Renal pelvis (tissue), 4 donors: ENCODE results near the gene KRT14. TPM values are rescaled to one million over a fixed set of nuclear protein-coding genes. Genes with fewer than 3 reads are reported as not detected.
"Not testable (repeated sequence)": the region's sequence is repeated elsewhere in the genome, so short reads cannot be mapped to it uniquely, and the experiment has no call there.

Experiments
- DNase-seq: peaks from one replicate; pipeline ENCODE4 v3.0.0-alpha.2; 2013
- polyA plus RNA-seq, 3 donors: library from polyadenylated mRNA; unstranded; fragments of 120-200 nt; gene quantifications; one replicate each; pipeline ENCODE4 v1.2.1, GENCODE V29; 2013; ENCODE audit not compliant: insufficient read length in 3 of 3

The KRT14 gene
- polyA plus RNA-seq, 3 donors: 0.31 to 0.36 TPM; not detected in 1

DNA sequence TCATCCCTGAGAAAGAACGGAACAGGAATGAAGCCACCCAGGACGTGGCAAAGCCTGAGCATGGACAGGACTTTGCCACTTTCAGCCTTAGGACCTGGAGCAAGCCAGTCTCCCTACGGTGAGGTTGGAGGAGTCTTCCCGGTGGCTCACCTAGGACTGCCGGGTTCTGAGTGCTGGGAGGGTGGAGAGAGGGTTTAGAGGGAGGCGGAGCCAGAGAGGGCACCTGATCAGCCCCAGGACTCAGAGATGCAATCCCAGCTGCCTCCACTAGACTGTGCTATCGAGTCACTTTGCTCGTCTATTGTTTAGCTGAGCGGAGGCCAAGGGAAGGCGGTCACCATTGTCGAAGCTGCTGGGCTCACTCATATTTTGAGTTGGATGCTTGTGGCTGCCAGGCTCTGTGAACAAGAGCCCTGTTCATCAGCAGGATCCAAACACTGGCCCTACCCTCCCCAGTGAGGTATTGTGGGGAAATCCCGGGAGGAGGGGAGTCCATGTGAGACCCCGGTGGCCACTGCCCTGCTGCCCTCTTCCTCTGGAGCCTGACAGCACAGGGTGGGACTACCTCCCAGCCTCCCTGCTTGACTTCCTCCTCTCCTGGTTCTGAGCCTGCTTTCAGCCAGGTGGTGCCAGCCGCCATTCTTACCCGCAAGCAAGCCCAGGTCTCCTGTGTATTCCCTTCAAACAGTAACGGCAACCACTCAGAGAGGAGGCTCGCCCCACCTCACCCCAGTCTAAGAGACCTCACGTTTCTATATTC is 7.0 kb downstream of the KRT14 start:
- DNase-seq: peak; percentile 89

DNA sequence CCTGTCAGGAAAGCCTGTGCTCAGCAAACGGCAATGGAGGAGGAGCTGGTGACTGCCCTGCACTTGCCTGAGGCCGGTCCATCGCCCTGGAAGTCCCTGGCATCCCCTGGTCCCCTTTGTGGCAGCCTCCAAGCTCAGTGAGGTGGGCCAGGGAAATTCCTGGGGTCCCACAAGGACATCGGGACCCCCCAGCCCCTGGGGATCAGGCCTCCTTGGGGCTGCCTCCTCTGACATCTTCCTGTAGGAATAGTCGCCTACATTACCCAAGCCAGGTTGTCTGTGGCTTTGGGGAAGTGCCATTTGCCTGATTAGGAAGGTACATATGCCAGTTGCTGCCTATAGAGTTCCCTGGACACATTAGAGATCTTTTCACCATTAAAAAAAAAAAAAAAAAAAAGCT is 7.7 kb downstream of the KRT14 start:
- DNase-seq: no peak

DNA sequence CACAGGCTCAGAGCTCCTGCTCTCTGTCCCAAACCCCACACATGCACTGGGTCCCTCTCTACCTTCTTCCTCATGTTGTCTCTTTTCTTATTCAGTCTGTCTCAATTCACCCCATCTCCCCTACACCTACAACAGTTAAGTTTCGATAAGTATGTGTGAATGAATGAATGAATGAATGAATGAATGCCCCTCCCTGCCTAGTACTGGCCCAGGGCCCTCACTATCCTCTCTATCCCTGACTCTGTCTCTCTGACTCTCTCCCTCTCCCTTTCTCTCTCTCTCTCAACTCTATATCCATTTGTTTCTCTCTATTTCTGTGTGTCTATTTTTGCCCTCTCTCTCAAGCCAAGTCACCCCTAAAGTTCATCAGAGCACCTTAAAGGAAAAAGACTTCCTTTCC is 8.2 kb downstream of the KRT14 start:
- no peak for DNase-seq

DNA sequence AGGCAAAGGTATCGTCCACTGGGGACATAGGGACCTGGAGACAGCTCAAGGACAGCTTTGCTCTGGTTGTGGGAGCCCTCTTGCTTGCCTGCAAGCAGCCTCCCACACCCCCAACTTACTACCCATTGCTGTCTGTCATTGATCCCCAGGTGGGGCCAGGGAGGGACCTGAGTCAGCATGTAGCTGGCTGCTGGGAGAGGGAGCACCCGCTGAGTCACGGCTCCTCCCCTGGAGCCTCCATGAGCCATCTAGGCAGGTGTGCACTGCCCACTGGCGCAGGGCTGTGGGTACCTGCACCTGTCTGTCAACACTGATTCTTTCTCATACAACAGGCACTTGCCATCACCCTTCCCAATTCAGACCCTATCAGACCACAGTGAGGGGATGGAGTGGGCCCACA is 10.0 kb downstream of the KRT14 start:
- not testable (repeated sequence) for DNase-seq

DNA sequence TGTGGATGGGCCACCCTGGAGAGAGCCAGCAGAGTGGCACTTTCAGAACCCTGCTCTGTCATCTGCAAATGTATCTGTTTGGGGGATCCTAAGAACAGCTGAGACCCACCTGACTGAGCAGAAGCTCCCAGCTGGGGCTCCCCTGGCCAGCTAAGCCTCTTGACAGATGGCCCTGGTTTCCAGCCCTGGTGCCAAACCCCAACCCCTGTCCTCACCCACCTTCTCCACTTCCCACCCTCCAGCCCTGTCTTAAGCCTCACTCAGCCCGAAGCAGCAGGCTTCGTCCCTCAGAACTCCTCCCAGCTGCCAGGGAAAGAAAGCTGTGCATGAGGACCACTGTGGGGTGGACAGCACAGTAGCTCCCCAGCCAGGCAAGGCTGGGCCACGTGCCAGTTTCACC is 11.4 kb downstream of the KRT14 start:
- DNase-seq: no peak

DNA sequence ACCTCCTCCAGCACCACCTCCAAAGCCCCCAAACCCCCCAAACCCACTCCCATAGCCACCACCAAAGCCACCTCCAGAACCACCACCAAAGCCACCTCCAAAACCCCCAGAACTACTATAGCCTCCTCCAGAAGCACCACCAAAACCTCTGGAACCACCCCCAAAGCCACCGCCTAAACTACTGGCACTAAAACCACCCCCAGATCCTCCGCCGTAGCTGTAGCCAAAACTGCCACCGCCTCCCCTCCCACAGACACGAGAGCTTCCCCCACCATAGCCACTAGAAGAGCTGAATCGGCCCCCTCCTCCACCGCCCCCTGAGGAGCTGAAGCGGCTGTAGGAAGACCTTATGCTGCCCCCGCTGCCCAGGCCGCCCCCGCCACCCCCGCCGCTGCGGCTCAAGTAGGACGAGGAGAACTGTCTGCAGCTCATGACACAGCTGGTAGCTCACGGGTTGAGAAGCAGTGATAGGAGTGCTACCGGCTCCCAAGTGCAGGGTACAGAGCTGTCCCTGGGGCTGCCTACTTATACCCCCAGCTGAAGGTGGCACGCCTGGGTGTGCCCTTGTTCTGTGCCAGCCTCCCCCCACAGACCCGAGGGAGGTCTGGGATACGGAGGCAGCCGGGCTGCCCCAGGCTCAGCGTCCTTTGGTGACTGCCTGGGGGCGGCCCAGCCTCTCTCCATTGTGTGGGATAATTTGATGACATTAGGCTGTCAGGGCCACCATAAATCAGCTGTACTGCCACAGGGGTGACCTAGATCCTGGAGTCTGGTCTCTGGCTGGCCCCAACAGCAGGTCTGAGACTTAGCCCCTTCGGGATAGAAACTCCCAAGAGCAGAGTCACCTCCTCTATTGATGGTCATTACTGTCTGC is 14.9 kb downstream of the KRT14 start, which contains the start of gene KRT9:
TSS of gene KRT9 (minus strand) at position 499 of the 874 bp plus-strand sequence. CDS start at position 432, 67 bp downstream.
- DNase-seq: peak; percentile 14

DNA sequence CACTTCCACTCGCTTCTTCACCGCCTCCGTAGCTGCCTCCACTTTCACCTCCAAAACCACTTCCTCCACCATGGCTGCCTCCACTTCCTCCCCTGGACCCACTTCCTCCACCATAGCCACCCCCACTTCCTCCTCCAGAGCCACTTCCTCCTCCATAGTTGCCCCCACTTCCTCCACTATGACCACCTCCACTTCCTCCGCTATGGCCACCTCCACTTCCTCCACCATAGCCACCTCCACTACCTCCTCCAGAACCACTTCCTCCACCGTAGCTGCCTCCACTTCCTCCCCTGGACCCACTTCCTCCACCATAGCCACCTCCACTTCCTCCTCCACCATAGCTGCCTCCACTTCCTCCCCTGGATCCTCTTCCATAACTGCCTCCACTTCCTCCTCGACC is 19.4 kb downstream of the KRT14 start:
- no peak for DNase-seq

DNA sequence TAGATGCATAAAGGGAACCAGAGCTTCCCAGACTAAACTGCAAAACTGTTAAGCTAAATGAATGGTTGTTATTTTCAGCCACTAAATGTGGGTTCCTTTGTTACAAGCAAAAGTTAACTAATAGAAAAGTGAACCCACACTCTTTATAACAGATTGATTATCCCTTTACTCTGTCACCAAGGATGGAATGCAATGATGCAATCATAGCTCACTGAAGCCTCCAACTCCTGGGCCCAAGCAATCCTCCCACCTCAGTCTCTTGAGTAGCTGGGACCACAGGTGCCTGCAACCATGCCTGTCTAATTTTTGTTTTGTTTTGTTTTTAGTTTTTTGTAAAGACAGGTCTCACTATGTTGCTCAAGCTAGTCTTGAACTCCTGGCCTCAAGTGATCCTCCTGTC is 21.4 kb downstream of the KRT14 start:
- DNase-seq: no peak

DNA sequence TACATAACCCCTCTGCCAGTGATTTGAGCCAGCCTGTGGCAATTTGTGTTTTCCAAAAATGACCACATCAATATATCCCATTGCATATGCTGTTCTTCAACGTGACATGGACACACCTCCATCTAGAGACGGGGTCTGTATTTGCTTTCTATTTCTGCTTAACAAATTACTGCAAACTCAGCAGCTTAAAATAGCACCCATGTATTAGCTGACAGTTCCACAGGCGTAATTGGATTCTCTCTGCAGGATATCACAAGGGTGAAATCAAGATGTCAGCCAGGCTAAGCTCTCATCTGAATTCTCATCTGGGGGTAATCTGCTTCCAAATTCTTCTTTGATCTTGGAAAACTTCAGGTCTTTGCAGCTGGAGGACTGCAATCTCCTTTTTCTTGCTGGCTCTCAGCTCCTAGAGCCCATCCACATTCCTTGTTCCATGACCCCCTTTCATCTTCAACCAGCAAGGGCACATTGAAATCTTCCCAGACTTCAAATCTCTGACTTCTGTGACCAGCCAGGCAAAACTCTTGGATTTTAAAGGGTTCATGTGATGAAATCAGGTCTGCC is 23.0 kb downstream of the KRT14 start:
- no peak for DNase-seq

DNA sequence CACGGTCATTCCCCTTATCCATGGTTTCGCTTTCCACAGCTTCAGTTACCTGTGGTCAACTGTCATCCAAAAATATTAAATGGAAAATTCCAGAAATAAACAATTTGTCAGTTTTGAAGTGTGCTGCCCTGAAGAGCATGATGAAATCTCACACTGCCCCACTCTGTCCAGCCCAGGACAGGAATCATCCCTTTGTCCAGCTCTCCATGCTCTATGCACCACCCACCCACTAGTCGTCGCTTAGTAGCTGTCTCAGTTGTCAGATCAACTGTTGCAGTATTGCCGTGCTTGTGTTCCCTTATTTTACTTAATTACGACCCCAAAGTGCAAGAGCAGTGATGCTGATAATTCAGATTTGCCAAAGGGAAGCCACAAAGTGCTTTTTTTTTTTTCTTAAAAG is 25.1 kb downstream of the KRT14 start:
- no peak for DNase-seq

DNA sequence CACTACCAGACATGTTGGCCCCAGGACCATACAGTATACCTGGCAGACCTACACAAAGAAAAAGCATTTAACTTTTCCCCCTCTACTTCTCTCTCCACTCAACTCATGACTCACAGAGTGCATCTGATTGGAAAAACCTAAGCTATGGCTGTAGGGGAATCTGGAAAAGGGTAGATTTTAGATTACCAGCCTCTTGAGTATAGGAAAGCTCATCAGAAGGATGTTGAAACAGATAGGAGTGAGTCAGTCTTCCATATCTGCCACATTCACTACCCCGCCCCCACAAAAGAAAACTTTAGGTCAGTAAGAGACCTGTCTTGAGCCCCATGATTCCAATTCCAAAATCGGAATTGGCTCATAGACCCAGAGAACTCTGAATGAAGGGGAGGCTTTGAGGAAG is 27.1 kb downstream of the KRT14 start:
- DNase-seq: no peak

DNA sequence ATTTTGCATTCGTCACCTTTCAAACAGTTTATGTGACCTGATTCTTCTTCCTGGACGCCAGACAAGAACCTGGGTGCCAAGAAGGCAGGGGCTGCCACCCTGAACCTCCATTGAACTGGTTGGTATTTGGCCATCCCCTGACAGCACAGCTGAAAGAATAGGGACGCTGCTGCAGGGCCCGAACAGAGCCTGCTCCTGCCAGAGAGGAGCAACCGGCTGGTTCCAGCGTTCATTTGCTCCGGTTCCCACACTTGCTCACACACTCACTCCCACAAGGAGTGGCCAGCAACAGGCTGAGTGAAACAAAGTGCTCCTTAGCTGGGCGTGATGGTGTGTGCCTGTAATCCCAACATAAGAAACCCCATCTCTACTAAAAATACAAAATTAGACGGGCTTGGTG is 29.8 kb downstream of the KRT14 start:
- DNase-seq: no peak

DNA sequence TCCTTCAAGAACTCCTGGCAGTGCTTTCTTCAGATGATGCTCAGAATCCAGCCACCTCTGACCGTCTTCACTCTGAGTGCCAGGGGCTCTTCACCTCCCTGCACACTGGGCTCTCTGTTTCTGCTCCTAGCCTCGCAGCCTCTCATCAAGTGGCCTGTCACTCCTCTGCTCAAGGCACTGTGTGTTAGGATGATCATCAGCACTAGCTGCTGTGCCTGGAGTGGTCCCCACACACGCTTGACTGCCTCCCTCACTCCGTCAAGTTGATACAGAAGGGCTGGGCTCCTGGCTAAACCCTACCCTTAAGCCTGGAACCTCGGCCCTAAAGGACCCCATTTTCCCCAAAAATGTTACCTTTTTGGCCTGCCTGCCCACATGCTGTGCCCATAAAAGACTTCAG is 30.4 kb downstream of the KRT14 start:
- DNase-seq: no peak

DNA sequence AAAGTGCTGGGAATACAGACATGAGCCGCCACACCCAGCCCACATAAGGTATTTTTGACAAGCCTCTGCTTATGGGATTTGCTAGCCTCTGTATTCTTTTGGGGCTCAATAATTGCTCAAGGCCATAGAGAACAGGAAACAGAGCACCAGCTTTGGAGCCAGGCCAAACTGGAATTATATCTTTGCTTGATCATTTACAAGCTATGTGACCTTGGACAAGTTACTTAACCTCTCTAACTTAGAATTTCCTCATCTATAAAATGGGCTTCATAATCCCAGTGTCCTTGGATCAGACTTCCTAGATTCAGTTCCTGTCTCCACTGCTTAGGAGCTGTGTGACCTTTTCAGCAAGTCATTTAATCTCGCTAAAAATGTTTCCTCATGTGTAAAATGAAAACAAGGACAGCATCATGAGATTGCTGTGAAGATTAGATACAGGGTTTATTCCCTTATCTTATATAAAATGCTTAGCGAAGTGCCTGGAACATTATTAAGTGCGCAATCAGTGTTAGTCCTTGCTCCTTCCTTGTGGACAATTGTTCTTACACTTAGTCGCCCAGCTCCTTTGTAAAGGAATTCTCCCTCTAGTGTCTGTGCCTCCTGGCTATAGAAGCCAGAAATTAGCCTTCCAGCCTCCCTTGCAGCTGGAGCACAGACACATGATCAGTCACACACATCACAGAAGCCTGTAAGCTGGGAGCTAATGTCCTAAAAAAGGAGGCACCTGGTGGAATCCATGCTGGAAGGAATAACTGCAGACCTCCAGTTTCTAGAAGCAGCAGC is 31.4 kb downstream of the KRT14 start:
- DNase-seq: no peak

DNA sequence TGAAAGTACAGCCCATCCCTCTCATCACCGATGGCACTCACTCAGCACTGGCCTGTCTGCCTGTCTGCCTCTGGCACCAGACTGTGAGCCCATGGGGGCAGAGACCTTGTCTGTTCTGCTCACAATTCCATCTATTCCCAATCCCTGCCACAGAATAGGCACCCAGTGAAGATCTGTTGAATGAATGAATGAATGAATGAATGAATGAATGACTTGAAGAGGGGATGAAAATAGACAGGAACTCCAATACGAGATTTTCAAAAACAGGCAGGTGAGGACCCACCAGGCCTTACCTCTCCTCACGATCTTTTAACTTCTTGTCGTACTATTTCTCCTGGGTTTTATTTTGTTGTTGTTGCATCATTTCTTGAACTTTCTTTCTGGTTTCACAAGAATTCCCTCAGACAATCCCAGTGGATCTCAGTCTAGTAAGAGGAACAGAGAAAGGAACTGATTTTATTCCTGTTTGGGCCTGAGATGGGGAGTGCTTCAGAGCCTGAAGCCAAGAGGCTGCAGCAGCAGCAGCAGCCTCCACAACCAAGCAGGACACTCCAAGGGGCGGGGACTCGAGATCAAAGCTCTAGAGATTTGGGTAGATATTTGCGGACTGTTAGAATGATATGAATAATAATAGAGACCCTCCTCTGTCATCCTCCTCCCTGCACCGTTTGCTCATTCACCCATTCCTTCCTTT is 32.6 kb downstream of the KRT14 start:
- DNase-seq: no peak

DNA sequence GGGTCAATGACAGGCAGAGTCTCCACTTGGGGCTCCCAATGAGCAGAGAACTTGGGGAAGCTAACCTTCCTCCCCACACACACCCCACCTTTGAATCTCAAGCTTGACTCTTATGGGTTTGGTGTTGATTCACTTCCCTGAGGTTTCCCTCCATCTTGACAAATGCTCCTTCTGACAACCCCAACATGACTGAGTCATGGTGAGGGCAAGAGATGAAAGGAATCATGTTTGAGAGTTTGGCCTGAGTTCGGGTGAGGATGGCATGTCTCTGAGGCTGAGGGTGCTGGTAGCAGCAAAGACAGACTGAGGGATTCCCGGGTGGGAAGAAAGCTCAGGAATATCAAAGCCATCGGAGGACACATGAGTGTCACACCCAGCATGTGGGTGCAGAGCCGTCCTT is 33.5 kb downstream of the KRT14 start:
- no peak for DNase-seq

DNA sequence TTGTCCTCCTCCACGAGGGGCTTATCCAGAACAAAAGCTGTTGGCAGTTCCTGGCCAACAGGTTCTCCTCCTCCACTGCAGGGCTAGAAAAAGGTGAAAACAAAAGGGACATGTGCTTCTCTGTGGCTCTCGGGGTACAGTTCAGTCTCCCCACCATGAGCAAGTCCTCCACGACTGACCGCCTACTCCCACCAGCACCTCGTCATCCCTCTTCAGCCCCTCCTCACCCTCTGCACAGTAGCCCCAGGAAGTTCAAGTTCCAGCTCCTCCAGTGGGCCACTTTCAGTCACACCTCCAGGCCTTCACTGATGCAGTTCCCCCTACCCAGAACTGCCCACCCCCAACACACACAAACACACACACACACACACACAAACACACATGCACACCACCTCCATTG is 34.2 kb downstream of the KRT14 start:
- DNase-seq: no peak

DNA sequence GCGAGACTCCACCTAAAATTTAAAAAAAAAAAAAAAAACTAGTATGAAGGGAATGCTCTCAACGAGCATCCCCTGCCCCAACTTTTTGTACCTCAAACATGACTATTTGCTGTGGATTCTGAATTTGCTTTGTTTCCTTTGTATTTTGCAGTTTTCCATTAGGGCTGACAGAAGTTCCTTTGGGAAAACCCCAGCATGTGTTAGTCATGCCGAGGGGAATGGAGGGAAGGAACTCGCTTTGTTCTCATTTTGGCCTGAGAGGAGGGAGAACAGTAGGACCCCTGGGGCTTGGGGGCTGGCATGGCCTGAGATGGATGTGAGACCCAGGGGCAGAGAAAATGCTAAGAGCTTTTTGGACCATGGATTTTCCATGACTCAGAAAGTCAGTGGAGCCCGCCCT is 35.3 kb downstream of the KRT14 start:
- DNase-seq: no peak

DNA sequence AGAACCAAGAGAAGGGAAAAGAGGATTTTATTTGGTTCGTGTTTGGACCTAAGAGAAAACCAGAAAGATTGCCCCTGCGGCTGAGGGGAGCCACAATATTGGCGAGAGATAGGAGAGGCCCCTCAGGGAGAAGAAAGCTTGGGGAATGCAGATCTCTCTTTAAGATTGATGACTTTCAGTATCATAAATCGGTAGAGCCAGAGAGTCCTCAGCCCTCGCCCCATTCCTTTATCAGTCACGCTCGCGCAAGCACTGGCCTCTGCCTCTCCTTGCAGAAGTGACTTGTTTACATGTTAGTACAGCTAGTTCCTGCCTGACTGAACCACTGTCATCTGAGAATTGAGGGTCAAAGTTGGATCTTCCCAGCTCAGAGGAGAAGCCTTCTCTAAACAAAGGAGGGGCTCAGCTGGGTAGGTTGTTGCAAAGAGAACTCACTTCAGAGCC is 37.1 kb downstream of the KRT14 start:
- DNase-seq: peak; percentile 54

DNA sequence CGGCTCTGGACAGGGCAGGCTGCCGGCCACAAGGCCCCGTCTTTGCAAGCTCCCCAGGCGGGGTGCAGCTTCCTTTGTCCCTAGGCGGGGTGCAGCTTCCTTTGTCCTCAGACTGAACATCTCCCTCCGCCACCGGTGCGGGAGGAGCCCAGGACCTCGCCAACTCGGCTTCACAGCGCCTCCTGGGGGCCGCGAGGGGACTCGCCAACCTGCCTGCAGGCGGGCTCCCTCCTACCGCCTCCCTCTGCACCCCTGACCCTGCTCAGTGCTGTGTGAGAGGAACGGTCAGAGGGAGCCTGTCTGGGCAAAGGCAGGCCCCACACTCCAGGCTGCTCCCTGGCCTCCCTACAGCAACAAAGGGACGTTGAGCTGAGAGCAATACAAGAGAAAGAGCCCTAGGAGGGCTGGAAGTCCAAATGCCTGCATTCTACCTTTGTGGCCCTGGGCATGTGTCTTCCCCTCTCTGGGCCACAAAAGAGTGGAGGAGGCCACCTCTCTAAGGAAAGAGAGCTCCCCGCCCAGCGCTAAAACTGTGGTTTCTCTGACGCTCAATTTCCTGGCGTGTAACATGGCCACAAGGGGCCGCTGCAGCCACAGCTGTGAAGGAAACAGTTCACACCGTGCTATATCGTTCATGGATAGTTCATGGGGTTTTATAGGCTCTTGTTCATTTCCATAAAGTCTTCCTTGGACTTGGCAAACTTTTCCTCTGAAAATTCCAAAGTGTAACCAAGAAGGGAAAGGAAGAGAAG is 37.7 kb downstream of the KRT14 start:
- DNase-seq: peak; percentile 87
